K562 treated with DMSO at 1 percent for 12 hours (cell line): ENCODE measurements around the gene MT2A. TPM values are rescaled to one million over a fixed set of nuclear protein-coding genes. Genes with fewer than 3 reads are reported as not detected.

Experiments used
- total RNA-seq: library from RNA; unstranded; fragments of 300-600 nt; gene quantifications from 2 replicates; pipeline ENCODE4 v1.2.3, GENCODE V29; 2022; ENCODE audit not compliant: insufficient read depth

Gene MT2A
- total RNA-seq: 28.0 and 34.8 TPM in 2 replicates

DNA sequence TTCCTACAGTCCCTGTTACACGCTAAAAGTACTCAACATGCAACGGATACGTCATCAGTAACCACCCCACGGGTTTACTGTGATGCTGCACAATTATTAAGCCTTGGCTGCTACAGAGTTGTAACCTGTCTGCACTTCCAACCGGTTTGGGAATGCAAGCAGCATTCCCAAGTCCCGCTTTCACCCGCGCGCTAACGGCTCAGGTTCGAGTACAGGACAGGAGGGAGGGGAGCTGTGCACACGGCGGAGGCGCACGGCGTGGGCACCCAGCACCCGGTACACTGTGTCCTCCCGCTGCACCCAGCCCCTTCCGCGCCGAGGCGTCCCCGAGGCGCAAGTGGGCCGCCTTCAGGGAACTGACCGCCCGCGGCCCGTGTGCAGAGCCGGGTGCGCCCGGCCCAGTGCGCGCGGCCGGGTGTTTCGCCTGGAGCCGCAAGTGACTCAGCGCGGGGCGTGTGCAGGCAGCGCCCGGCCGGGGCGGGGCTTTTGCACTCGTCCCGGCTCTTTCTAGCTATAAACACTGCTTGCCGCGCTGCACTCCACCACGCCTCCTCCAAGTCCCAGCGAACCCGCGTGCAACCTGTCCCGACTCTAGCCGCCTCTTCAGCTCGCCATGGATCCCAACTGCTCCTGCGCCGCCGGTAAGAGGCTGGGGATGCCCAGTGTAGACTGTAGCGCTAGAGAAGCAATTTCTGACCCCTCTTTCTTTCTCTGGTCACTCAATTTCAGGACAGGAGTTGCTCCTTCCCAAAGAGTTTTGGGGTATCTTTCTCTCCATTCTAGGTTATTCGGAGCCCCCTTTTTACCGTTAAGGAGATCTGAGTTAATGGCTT is at the start of gene MT2A:
TSS of gene MT2A (plus strand) at position 542 of the 833 bp plus-strand sequence. CDS start at position 614, 72 bp downstream.

DNA sequence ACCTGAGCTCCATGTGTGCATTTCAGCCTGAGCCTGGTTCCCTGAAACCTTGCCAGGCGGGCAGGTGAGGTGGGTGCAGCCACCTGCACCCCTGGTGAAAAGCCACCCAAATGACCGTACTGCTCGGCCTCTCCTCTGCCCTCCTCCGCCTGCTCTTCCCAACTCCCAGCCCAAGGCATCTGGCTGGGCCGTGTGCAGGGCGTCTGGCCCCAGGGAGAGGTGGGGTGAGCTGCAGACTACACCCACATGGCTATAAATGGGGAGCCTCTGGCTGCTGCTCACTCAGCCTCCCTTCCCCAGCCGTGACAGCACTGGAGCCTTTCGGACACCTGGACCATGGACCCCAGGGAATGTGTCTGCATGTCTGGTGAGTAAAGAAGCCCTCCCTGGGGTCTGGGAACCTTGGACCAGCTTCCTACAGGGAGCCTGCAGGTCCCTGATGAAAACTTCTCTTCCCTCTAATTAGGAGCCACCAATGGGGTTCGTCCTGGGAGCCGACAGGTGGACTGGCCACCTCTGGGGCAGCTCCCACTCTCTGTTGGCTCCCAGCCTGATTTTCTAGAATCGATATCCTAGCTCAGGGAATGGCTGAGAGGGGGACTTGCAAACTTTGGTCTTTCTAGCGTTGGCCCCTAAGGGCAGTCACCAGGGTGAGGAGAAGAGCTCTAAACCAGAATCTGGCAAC is 43.4 kb upstream of the MT2A start, which contains the start of gene MT4:
TSS of gene MT4 (plus strand) at position 281 of the 685 bp plus-strand sequence. CDS start at position 337, 56 bp downstream.

DNA sequence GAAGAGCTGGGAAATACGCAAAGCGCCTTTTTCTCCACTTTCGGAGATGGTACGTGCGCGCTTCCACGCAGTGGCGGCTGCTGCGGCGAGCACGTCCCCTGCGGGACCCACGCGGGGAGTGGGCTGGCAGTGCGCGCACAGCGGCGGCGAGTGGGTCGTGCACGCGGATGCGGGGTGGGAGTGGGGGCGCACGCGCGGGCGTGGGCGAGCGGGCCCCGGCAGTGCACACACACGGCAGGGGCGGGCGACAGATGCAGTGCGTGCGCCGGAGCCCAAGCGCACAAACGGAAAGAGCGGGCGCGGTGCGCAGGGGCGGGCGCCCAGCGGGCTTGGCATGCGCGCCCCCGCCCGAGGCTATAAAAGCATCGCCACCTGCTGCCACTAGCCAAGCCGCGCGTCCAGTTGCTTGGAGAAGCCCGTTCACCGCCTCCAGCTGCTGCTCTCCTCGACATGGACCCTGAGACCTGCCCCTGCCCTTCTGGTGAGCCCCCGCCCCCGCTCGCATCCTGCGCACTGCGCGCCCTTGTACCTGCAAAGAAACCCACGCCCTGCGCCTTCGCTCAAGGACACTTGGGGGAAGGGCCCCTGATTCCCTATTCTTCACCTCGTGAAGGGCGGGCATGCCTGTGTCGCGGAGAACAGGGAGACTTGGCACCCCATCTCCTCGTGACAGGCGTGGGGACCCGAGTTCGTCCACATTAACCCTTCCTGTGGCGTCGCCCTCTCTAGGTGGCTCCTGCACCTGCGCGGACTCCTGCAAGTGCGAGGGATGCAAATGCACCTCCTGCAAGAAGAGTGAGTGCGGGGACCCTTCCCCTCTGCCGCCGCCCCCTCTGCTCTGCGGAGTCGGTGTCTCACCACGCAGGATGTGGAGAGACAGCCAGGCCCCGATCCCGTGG is 19.0 kb upstream of the MT2A start, which contains the start of gene MT3:
TSS of gene MT3 (plus strand) at position 388 of the 899 bp plus-strand sequence. CDS start at position 451, 63 bp downstream.

DNA sequence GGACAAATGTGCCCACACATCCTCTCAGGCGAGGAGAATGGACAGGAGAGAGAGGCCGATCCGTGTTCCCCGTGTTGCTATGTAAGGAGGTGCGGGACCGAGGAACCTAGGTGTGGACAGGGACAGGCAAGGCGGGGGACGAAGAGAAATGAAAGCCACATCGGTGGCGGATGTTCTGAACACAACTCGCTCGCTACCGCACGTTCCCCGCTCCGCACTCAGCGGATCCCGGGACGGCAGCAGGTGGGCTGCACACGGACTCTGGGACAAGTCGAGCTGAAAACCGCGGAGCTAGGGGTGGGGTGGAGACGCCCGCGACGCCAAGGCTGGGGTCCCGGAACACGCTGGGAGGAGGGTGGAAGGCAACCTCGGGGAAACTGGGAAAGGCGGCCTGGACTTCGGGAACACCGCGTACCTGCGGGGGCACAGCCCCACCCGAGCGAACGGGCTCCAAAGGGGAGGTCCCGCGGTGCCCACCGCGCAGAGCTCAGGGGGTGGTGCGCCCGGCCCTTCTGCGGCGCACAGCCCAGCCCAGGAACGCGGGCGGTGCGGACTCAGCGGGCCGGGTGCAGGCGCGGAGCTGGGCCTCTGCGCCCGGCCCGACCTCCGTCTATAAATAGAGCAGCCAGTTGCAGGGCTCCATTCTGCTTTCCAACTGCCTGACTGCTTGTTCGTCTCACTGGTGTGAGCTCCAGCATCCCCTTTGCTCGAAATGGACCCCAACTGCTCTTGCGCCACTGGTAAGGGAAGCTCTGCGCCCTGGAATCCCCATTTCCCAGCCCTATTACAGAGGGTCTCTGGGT is 17.0 kb downstream of the MT2A start, which contains the start of gene MT1E:
TSS of gene MT1E (plus strand) at position 642 of the 803 bp plus-strand sequence. CDS start at position 713, 71 bp downstream.

DNA sequence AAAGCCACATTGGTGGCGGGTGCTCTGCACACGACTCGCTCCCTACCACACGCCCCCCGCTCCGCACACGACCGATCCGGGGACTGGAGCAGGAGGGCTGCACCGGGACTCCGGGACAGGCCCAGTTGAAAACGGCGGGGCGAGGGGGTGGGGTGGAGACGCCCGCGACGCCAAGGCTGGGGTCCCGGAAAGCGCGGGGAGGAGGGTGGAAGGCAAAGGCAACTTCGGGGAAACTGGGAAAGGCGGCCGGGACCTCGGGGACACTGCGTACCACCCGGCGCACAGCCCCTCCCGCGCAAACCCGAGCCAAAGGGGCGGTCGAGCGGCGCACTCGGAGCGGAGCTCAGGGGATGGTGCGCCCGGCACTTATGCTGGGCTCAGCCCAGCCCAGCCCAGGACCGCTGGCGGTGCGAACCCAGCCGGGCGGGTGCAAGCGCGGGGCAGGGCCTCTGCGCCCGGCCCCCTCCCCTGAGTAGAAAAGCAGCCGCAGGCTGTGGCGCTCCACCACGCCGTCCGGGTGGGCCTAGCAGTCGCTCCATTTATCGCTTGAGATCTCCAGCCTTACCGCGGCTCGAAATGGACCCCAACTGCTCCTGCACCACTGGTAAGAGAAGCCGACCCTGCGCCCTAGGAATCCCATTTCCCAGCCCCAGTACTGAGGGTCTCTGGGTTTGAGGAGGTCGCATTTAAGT is 23.9 kb downstream of the MT2A start, which contains the start of gene MT1M:
TSS of gene MT1M (plus strand) at position 504 of the 692 bp plus-strand sequence. CDS start at position 577, 73 bp downstream.

DNA sequence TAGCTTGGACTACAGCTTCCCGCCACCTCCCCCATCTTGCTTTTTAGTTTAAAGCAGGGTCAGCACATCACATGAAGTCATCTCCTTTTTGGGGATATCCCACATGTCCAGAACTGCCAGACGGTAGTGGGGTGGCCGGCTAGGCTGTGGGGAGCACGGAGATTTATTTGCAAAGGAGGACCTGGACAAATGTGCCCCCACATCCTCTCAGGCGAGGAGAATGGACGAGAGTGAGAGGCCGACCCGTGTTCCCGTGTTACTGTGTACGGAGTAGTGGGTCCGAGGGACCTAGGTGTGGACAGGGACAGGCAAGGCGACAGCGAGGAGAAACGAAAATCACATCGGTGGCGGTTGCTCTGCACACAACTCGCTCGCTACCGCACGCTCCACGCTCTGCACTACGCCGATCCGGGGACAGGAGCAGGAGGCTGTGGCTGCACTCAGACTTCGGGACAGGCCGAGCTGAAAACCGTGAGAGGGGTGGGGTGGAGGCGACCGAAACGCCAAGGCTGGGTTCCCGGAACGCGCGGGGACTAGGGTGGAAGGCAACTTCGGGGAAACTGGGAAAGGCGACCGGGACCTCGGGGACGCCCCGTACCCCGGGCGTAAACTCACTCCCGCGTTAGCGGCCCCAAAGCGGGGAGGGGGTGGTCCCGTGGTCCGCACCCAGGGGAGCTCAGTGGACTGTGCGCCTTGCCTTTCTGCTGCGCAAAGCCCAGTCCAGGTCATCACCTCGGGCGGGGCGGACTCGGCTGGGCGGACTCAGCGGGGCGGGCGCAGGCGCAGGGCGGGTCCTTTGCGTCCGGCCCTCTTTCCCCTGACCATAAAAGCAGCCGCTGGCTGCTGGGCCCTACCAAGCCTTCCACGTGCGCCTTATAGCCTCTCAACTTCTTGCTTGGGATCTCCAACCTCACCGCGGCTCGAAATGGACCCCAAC is 29.7 kb downstream of the MT2A start, which contains the start of gene MT1A:
TSS of gene MT1A (plus strand) at position 853 of the 937 bp plus-strand sequence. CDS start at position 926, 73 bp downstream.

DNA sequence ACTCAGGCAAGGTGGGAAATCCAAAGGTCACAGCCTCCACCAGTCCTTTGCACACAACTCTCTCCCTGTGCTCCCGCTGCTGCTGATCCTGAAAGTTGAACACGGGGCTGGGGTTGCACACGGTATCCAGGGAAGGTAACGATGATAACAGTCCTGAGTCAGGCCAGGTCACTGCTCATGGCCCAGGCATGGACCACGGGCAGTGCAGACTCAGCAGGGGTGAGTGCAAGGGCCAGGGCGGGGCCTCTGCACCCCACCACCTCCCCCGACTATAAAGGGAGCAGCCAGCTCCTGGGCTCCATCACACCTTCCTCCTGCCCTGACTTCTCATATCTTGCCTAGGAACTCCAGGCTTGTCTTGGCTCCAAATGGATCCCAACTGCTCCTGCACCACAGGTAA is 43.2 kb downstream of the MT2A start, which contains the start of gene MT1B:
TSS of gene MT1B (plus strand) at position 301 of the 400 bp plus-strand sequence. CDS start at position 369, 68 bp downstream.

DNA sequence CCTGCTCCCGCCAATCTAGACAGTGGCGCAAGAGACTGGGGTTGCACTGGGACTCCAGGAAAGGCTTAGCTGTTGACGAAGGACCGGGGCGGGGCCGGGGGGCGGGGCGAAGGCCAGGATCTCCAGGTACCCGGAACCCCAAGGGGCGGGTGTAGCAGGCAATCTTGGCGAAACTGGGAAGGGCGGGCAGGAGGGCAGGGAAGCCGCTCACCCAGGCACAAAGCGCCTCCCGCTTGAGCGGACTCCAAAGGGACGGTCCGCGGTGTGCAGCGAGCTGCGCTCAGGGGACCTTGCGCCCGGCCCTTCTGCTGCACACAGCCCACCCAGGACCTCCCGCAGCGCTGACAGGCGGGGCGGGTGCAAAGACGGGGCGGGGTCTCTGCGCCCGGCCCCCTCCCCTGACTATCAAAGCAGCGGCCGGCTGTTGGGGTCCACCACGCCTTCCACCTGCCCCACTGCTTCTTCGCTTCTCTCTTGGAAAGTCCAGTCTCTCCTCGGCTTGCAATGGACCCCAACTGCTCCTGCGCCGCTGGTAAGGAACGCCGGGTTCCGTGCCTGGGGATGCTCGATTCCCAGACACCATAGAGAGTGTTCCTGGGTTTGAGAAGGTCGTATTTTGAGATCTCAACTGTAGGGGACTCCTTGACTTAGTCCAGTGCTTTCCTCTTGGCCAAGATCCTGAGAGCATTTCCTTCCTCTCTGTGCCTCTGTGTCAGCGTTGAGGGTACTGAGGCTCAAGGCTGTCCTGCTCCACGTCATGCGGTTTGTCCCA is 49.4 kb downstream of the MT2A start, which contains the start of gene MT1F:
TSS of gene MT1F (plus strand) at position 405 of the 772 bp plus-strand sequence. CDS start at position 505, 100 bp downstream.

Other genes with a start within 250 kb of the MT2A start
- 80.8 and 114 TPM in 2 replicates for gene AMFR, start 183.0 kb upstream of the MT2A start, total RNA-seq
- 50.5 and 50.7 TPM in 2 replicates for gene NUDT21, start 157.3 kb upstream of the MT2A start, total RNA-seq
- gene OGFOD1, start 157.0 kb upstream of the MT2A start, total RNA-seq: 13.1 and 23.9 TPM in 2 replicates
- 11.7 and 17.8 TPM in 2 replicates for gene BBS2, start 88.6 kb upstream of the MT2A start, total RNA-seq
- gene MT4, start 43.5 kb upstream of the MT2A start, total RNA-seq: not detected in 2 replicates
- not detected in 2 replicates for gene MT3, start 19.1 kb upstream of the MT2A start, total RNA-seq
- not detected in 2 replicates for gene MT1E, start 17.2 kb downstream of the MT2A start, total RNA-seq
- gene MT1M, start 24.1 kb downstream of the MT2A start, total RNA-seq: not detected in 2 replicates
- not detected in 2 replicates for gene MT1A, start 30.1 kb downstream of the MT2A start, total RNA-seq
- gene MT1B, start 43.3 kb downstream of the MT2A start, total RNA-seq: not detected in 2 replicates
- not detected in 2 replicates for gene MT1F, start 49.4 kb downstream of the MT2A start, total RNA-seq
- not detected in 2 replicates for gene MT1G, start 59.5 kb downstream of the MT2A start, total RNA-seq
- gene MT1H, start 61.2 kb downstream of the MT2A start, total RNA-seq: not detected in 2 replicates
- gene MT1X, start 73.9 kb downstream of the MT2A start, total RNA-seq: 16.4 and 18.1 TPM in 2 replicates
- gene NUP93, start 121.5 kb downstream of the MT2A start, total RNA-seq: 49.1 and 76.9 TPM in 2 replicates